ENCODE results near the gene KIF25.

Gene KIF25

GRCh38 chr6:168042426-168043192, 45.1 kb downstream of the KIF25 start:
- Histone ChIP-seq H3K4me3 (ENCODE audit: low read depth, low read length) (no peak overlapping the region), H3K9me3 (ENCODE audit: severe bottlenecking) (peaks cover 24% of the 10 kb centered on the region), H3K36me3 (no peaks in the 10 kb centered on the region), H3K27me3 (ENCODE audit: insufficient read depth, low read depth, severe bottlenecking) (no peaks in the 10 kb centered on the region), H3K27ac (no peak overlapping the region)
- DNase-seq = no peak
- TF ChIP-seq, protein P1, sequence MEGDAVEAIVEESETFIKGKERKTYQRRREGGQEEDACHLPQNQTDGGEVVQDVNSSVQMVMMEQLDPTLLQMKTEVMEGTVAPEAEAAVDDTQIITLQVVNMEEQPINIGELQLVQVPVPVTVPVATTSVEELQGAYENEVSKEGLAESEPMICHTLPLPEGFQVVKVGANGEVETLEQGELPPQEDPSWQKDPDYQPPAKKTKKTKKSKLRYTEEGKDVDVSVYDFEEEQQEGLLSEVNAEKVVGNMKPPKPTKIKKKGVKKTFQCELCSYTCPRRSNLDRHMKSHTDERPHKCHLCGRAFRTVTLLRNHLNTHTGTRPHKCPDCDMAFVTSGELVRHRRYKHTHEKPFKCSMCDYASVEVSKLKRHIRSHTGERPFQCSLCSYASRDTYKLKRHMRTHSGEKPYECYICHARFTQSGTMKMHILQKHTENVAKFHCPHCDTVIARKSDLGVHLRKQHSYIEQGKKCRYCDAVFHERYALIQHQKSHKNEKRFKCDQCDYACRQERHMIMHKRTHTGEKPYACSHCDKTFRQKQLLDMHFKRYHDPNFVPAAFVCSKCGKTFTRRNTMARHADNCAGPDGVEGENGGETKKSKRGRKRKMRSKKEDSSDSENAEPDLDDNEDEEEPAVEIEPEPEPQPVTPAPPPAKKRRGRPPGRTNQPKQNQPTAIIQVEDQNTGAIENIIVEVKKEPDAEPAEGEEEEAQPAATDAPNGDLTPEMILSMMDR (IDR thresholded peaks at IDR 0.05; ENCODE audit: low read depth, low read length) = no peak

GRCh38 chr6:168043193-168043847, 45.8 kb downstream of the KIF25 start:
- Histone ChIP-seq H3K27me3 (ENCODE audit: insufficient read depth, low read depth, severe bottlenecking) (no peaks in the 10 kb centered on the region), H3K36me3 (no peaks in the 10 kb centered on the region), H3K4me3 (ENCODE audit: low read depth, low read length) (no peak overlapping the region), H3K27ac (no peak overlapping the region), H3K9me3 (ENCODE audit: severe bottlenecking) (peaks cover 24% of the 10 kb centered on the region)
- TF ChIP-seq, protein P1 (IDR thresholded peaks at IDR 0.05; ENCODE audit: low read depth, low read length) = no peak
- DNase-seq = no peak

GRCh38 chr6:168043848-168044415, 46.5 kb downstream of the KIF25 start:
- TF ChIP-seq, protein P1 (IDR thresholded peaks at IDR 0.05; ENCODE audit: low read depth, low read length) = no peak
- peaks cover 19% of the 10 kb centered on the region for H3K9me3 ChIP-seq (ENCODE audit: severe bottlenecking)
- no peak overlapping the region for H3K27ac ChIP-seq
- H3K4me3 ChIP-seq (ENCODE audit: low read depth, low read length) = no peak overlapping the region
- no peaks in the 10 kb centered on the region for H3K36me3 ChIP-seq
- no peaks in the 10 kb centered on the region for H3K27me3 ChIP-seq (ENCODE audit: insufficient read depth, low read depth, severe bottlenecking)
- DNase-seq = no peak

DNA sequence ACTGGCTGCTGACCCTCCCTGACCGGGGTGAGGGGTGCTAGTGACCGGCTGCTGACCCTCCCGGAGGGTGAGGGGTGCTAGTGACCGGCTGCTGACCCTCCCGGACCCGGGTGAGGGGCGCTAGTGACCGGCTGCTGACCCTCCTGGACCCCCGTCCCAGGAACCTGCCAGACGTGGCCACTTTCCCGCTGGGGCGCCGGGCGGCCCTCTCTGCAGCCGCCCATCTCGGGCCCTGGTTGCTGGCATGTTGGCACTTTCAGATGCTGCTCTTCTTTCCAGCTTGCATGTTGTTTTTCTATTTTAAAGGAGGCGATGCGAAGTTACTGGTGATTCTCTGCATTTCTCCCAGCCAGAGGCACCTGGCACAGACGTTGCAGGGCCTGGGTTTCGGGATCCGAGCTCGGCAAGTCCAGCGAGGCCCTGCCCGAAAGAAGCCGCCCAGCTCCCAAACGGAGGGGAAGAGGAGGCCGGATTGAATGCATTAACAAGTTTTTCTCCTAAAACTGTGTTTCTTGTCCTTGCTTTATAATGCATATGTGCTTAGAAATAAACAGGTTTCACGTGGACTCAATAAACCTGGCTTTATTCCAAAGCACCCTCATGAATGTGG, 47.2 kb downstream of the KIF25 start:
- H3K27ac ChIP-seq = no peak overlapping the region
- DNase-seq = no peak
- H3K4me3 ChIP-seq (ENCODE audit: low read depth, low read length) = no peak overlapping the region
- TF ChIP-seq, protein P1 (IDR thresholded peaks at IDR 0.05; ENCODE audit: low read depth, low read length) = no peak
- H3K36me3 ChIP-seq = no peaks in the 10 kb centered on the region
- peaks cover 12% of the 10 kb centered on the region for H3K9me3 ChIP-seq (ENCODE audit: severe bottlenecking)
- H3K27me3 ChIP-seq (ENCODE audit: insufficient read depth, low read depth, severe bottlenecking) = no peaks in the 10 kb centered on the region

DNA sequence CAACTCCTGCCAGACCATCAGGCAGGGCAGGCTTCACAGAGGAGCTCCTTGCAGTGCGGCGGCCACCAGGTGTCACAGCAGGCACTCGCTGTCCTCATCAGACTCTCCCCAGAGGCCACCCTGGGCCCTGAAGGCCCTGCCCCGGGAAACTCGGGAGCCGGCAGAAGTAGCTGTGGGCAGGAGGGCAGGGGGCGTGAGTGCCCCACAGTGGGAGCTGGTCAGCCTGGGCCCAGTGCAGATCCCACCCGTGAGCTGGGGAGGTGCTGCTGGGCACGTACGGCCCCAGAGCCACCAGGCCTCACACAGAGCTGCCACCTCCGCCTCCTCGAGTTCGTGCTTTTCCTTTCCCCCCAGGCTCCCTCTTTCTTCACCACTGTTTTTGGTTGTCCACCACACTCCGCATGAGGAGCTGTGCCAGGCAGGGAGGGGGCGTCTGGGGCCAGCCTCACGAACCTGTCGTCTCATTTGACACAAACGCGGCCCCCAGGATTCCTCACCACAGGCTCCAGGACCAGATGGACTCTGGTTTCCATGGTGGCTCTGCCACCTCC, 47.7 kb downstream of the KIF25 start:
- DNase-seq = peak; percentile 77
- no peaks in the 10 kb centered on the region for H3K36me3 ChIP-seq
- TF ChIP-seq, protein P1 (IDR thresholded peaks at IDR 0.05; ENCODE audit: low read depth, low read length) = peak; percentile 65
- H3K27me3 ChIP-seq (ENCODE audit: insufficient read depth, low read depth, severe bottlenecking) = no peaks in the 10 kb centered on the region
- H3K27ac ChIP-seq = no peak overlapping the region
- H3K9me3 ChIP-seq (ENCODE audit: severe bottlenecking) = peaks cover 6% of the 10 kb centered on the region
- H3K4me3 ChIP-seq (ENCODE audit: low read depth, low read length) = no peak overlapping the region

Measured in WERI-Rb-1 (cell line).